Astrocyte of the spinal cord (primary cell): Measurements from ENCODE around the gene NLRP5.

Experiments used
- DNase-seq: peaks from one replicate; pipeline ENCODE4 v3.0.0; 2011; ENCODE audit warnings: low read depth, low spot score
- H3K4me3 ChIP-seq: 2 replicates; pipeline ENCODE4 v1.5.1; 2011; ENCODE audit warnings: low read depth, mild to moderate bottlenecking, low read length, moderate library complexity
- in situ Hi-C: cut with HindIII; loops from 2 replicates; pipeline ENCODE4 v1.10.0; 2017; ENCODE audit warnings: low sequenced_read_pairs
- TF ChIP-seq, protein P1 (sequence below): IDR thresholded peaks from 2 replicates; pipeline ENCODE4 v1.5.1; 2012; ENCODE audit warnings: low read depth, mild to moderate bottlenecking, low read length, inconsistent platforms

NLRP5 gene

DNA sequence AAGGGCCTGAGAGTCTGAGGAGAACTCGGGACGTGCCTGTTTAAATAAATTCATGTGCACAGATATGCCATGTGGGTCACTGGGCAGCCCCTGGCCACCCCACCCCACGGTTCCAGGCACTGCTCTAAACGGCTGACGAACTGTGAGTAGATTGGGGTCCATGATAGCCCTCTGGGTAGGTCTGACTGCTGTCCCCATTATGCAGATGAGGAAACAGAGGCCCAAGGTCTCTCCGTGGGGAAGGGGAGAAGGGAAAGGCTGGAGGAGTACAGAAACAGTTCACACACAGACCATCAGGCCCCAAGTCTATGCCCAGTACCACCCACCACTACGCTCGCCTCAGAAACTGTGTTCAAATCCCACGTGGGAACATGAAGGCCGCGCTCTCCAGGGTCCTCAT, 120.4 kb downstream of the NLRP5 start:
- in situ Hi-C loops, result no loop called here

DNA sequence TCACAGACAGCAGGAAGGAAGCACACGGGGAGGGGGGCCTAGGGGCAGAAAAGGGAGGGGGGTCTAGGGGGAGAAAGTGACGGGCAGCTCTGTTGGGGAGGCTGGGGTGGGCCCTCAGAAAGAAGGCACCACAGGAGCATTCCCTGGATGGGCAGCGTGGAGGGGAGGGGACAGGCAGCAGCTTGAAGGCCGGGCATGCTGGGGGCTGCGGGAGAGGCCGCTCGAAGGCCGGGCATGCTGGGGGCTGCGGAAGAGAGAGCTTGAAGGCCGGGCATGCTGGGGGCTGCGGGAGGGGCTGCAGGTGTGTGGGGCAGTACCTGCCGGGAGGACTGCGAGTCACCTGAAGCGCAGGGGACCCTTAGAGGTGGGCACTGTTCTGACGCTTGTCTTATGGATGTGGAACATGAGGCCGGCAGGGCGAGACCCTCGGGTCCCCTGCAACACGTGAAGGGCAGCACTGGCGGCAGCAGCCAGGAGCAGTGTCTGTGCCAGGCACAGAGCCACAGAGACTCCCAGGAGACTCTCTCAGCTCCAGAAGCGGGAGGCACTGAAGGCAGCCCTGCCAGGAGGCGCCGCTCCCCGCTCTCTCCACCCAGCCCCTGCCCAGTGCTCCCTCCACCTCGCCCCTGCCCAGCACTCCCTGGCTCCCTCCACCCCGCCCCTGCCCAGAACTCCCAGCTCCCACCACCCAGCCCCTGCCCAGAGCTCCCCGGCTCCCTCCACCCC, 121.2 kb downstream of the NLRP5 start:
- in situ Hi-C loops, result no loop called here

More for the DNA sequence above, 120.4 kb downstream of the NLRP5 start:
- no peak for DNase-seq
- H3K4me3 ChIP-seq, result no peak overlapping the region
- TF ChIP-seq, protein P1, sequence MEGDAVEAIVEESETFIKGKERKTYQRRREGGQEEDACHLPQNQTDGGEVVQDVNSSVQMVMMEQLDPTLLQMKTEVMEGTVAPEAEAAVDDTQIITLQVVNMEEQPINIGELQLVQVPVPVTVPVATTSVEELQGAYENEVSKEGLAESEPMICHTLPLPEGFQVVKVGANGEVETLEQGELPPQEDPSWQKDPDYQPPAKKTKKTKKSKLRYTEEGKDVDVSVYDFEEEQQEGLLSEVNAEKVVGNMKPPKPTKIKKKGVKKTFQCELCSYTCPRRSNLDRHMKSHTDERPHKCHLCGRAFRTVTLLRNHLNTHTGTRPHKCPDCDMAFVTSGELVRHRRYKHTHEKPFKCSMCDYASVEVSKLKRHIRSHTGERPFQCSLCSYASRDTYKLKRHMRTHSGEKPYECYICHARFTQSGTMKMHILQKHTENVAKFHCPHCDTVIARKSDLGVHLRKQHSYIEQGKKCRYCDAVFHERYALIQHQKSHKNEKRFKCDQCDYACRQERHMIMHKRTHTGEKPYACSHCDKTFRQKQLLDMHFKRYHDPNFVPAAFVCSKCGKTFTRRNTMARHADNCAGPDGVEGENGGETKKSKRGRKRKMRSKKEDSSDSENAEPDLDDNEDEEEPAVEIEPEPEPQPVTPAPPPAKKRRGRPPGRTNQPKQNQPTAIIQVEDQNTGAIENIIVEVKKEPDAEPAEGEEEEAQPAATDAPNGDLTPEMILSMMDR, result no peak

DNA sequence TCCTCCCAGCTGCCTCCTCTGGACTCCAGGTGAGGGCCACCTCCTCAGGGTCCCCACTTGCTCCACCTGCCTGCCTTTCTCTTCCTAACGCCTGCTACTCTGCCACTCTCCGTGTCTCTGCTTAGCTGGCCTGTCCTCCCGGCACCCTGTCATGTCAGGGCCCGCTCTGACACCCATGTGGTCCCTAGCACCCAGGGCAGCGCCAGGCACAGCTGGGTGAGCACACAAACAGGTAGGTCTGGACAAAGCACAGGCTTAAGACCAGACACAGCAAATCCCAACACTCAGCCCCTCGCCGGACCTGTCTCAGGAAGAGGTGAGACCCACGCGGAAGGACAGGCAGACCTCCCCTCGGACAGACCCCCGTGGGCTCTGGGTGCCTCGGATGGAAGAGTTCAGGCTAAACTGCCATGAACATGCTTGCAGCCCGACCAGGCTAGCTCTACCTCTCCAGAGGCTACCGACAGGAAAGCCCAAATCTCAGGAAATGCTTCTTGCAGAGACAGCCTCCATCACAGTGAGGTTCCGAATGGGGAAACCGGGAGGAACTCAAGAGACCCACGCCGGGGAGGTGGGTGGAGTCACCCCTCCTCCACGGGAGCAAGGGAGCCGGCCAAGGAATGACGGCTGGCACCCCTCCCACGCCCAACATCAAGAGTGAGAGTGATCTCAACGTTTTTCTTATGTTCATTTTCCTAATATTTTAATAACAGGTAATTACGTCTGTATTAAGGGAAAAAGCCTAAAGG, 122.0 kb downstream of the NLRP5 start:
- no peak overlapping the region for H3K4me3 ChIP-seq
- DNase-seq, result no peak
- in situ Hi-C loops, result no loop called here
- TF ChIP-seq, protein P1, result no peak

More for the DNA sequence above, 121.2 kb downstream of the NLRP5 start:
- DNase-seq, result no peak
- TF ChIP-seq, protein P1, result no peak
- H3K4me3 ChIP-seq, result no peak overlapping the region

DNA sequence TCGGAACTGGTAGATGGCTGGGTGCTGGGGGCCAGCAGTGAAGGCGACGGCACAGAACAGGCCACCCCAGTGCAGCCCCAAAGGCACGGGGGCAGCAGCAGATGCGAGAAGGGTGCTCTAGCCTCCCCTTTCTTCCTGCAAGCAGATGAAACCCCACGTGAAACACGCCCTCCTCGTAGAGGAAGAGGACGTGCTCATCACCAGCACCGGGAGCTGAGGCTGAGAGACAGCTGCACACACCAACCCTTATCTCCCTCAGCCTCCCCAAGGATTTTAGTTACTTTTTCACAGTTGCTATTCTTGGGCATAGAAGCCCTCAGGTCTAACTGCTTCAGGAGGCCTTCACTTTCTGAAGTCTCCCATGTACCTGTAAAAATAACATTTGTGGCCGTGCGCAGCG, 122.7 kb downstream of the NLRP5 start:
- no peak for DNase-seq
- TF ChIP-seq, protein P1, result no peak
- in situ Hi-C loops, result no loop called here
- no peak overlapping the region for H3K4me3 ChIP-seq

DNA sequence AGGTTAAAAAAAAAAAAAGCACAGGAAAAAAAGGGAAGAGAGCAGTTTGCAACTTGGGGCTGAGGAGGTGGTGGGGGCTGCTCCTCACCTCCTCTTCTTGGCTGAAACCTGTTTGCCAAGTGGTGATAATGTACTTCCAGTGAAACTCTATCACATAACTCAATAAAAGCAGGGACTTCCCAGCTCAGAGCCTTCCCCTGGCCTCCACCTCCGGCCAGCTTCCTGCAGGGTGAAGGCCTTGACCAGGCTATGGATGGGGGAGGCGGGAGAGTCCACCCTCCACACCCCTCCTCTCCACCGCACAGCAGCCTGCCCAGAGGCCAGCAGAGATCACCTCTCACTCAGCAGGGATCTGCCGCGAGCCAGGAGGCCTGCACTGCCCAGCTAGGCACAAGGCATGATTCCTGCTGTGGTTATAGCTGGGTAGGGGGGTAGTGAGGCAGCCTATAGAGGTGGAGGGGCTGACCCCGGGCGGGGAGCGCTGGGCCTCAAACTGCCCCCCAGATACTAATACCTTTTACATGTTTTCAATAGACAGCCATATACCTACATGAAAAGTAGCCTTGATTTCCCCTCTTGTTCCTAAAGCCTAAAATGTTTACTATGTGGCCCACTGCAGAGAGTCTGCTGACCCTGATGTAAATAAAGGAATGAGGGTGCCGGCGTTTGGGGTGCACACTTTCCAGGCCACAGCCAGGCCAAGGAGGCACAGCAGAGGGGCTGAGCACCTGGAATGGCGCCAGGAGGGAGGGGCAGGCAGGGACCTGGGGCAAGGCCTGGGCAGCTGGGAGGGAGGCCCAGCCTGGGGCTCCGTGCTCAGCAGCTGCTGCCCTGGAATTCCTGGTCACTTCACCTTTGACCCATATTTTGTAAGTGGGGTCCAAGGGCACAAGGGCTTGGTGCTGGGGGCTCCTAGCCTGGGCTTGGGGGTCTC, 124.2 kb downstream of the NLRP5 start:
- peak; percentile 40 for DNase-seq
- in situ Hi-C loops, result no loop called here
- no peak overlapping the region for H3K4me3 ChIP-seq

More for the DNA sequence above, 124.2 kb downstream of the NLRP5 start:
- TF ChIP-seq, protein P1, result no peak
